GM18499 (cell line): Measurements from ENCODE around the gene TTC28.
"Not testable (repeated sequence)": the region's sequence is repeated elsewhere in the genome, so short reads cannot be mapped to it uniquely, and the experiment has no call there.

Experiments used
- ATAC-seq: cut with Tn5 transposase; IDR thresholded peaks from one replicate; pipeline ENCODE4 v1.9.1; 2021; ENCODE audit warnings: moderate number of reproducible peaks; ENCODE audit not compliant: insufficient read depth, unreplicated experiment

Gene TTC28

GRCh38 chr22:28095316-28096095, 584.1 kb downstream of the TTC28 start:
- ATAC-seq, result no peak

- no peak for ATAC-seq
These were observed 584.9 kb downstream of the TTC28 start for GRCh38 chr22:28094771-28095170.

GRCh38 chr22:28093711-28094110, 585.9 kb downstream of the TTC28 start:
- ATAC-seq, result no peak

GRCh38 chr22:28091486-28091885, 588.2 kb downstream of the TTC28 start:
- no peak for ATAC-seq

GRCh38 chr22:28089541-28089940, 590.1 kb downstream of the TTC28 start:
- ATAC-seq, result not testable (repeated sequence)

GRCh38 chr22:28077166-28077565, 602.5 kb downstream of the TTC28 start:
- ATAC-seq, result no peak

GRCh38 chr22:28075358-28075981, 604.2 kb downstream of the TTC28 start:
- ATAC-seq, result no peak

GRCh38 chr22:28074526-28074925, 605.1 kb downstream of the TTC28 start:
- ATAC-seq, result no peak

GRCh38 chr22:28072066-28072465, 607.6 kb downstream of the TTC28 start:
- no peak for ATAC-seq

GRCh38 chr22:28068826-28069225, 610.8 kb downstream of the TTC28 start:
- ATAC-seq, result no peak

- ATAC-seq, result no peak
These were observed 614.7 kb downstream of the TTC28 start for GRCh38 chr22:28064920-28065319.

GRCh38 chr22:28063656-28064055, 616.0 kb downstream of the TTC28 start:
- ATAC-seq, result no peak

- ATAC-seq, result not testable (repeated sequence)
These were observed 619.0 kb downstream of the TTC28 start for GRCh38 chr22:28060594-28060993.

GRCh38 chr22:28058036-28058435, 621.6 kb downstream of the TTC28 start:
- ATAC-seq, result no peak

GRCh38 chr22:28054819-28055208, 624.8 kb downstream of the TTC28 start:
- no peak for ATAC-seq

- no peak for ATAC-seq
These were observed 625.5 kb downstream of the TTC28 start for GRCh38 chr22:28053896-28054818.

- no peak for ATAC-seq
These were observed 626.8 kb downstream of the TTC28 start for GRCh38 chr22:28052825-28053269.

- no peak for ATAC-seq
These were observed 627.8 kb downstream of the TTC28 start for GRCh38 chr22:28051787-28052356.

GRCh38 chr22:28051091-28051786, 628.4 kb downstream of the TTC28 start:
- no peak for ATAC-seq

GRCh38 chr22:28048529-28048928, 631.1 kb downstream of the TTC28 start:
- ATAC-seq, result no peak
